IPS DF 4.7 (cell line): ENCODE results near the gene GSS.
A peak's percentile ranks its signal among the peaks of the same experiment; 100 is the strongest.

Source experiments
- DNase-seq: peaks from one replicate; pipeline ENCODE4 v3.0.0-alpha.2; 2013; ENCODE audit warnings: low spot score; ENCODE audit errors: extremely low read depth

GSS gene

DNA sequence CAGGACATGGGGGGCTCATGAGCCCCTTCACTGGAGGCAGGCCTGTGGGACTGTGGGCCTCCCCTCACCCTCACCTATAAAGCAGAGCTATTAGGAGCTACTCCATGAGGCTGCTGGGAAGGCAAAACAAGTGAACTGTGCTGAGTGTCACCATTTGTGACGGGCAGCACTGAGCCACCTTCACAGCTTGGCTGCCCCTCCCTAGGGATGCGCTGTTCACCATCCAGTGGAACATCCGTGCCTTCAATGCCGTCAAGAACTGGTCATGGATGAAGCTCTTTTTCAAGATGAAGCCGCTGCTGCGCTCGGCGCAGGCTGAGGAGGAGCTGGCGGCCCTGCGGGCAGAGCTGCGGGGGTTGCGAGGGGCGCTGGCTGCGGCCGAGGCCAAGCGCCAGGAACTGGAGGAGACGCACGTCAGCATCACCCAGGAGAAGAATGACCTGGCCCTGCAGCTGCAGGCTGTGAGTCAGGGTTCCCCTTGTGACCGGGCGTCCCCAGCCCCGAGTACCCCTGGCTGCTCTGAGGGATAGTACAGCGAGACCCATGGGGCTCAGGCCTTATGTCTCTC is 38.4 kb upstream of the GSS start:
- DNase-seq = no peak

DNA sequence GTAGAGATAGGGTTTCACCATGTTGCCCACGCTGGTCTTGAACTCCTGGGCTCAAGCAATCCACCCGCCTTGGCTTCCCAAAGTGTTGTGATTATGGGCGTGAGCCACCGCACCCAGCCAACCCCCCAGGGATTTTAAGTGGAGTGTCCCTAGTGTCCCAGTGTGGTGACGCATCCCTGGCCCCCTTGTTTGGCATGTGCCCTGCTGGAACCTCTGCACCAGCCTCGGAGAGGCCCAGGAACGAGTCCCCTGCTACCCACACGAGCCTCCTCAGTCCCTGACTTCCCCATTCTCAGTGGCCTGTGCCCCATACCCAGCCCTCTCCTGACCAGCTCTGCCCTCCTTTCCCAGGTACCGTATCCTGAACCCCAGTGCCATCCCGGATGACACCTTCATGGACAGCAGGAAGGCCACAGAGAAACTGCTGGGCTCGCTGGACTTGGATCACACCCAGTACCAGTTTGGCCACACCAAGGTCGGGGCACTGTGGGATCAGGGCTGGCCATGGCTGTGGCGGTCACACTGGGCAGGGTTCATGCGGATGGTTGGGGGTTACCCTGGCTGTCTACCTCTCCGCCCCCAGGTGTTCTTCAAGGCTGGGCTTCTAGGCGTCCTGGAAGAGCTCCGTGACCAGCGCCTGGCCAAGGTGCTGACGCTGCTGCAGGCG is 37.3 kb upstream of the GSS start:
- no peak for DNase-seq

DNA sequence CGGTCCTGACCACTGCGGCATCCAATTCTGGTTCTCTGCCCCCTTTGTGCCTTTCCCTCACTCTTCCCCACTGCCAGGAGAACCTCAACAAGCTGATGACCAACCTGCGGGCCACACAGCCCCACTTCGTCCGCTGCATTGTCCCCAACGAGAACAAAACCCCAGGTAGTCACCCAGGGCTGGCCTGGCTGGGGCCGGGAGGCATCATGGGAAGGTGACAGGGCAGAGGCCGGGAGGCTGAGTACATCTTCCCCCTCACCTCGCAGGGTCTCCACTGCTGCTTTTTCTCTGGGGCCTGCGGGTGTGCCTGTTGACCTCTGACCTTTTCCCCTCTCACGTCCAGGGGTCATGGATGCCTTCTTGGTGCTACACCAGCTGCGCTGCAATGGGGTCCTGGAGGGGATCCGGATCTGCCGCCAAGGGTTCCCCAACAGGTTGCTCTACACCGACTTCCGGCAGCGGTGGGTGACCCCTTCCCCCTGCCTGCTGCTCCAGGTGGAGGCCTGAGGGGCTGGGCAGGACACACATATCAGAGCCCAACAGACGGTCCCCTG is 35.1 kb upstream of the GSS start:
- no peak for DNase-seq

DNA sequence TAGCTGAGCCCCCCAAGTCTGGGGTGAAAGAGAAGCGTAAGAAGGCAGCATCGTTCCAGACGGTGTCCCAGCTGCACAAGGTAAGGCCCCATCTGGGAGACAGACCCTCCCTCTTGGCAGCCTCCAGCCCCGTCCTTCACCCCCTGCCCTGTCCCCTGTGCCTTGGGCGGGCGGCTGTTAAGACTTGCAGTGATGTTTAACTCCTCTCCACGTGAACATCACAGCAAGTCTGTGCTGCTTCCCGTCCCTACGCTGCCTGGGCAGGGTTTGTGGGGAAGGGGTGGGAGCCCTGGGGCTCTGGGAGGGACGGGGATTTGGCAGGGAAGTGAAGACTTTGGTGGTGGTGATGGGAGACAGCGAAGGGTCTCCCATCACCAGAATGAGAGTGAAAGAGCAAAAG is 34.6 kb upstream of the GSS start:
- no peak for DNase-seq

DNA sequence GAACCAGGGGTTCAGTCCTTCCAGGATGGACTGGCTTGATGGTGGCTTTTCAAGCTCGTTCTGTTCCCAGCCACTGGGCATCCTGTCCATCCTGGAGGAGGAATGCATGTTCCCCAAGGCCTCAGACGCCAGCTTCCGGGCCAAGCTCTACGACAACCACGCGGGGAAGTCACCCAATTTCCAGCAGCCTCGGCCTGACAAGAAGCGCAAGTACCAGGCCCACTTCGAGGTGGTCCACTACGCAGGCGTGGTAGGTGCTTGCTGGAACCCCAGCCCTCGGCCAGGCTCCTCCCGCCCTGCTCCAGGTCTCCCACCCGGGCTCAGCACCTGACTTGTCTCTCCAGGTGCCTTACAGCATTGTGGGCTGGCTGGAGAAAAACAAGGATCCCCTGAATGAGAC is 34.1 kb upstream of the GSS start:
- no peak for DNase-seq

DNA sequence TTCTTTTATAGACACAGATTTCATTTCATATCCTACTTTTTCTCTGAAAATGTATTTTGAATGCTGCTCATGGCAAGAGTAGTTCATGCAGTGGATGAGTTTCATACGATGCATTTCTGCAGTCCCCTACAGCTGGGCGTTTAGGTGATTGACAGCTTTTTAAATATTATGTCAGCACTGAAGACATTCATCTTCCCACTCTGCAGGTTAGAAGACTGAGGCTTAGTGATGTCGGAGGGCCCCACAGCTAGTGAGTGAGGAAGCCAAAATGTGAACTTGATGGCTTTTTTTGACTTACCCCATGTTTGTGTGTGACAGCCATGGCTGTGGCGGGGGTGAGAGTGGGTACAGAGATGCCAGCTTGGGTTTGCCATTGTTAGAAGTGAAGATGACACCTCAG is 33.5 kb upstream of the GSS start:
- no peak for DNase-seq

DNA sequence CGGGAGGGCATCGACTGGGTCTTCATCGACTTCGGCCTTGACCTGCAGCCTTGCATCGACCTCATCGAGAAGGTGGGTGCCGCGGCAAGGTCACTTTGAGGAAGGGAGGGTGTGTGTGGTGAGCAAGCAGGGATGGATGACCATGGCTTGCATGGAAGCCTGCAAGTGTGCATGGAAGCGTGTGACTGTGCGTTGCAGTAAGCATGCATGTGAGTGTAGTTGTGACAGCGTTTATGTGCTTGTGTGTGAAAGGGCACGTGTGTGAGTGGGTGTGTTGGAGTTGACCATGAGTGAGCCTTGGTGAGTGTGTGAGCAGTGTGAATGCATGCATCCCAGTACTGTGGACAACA is 32.6 kb upstream of the GSS start:
- DNase-seq = no peak

DNA sequence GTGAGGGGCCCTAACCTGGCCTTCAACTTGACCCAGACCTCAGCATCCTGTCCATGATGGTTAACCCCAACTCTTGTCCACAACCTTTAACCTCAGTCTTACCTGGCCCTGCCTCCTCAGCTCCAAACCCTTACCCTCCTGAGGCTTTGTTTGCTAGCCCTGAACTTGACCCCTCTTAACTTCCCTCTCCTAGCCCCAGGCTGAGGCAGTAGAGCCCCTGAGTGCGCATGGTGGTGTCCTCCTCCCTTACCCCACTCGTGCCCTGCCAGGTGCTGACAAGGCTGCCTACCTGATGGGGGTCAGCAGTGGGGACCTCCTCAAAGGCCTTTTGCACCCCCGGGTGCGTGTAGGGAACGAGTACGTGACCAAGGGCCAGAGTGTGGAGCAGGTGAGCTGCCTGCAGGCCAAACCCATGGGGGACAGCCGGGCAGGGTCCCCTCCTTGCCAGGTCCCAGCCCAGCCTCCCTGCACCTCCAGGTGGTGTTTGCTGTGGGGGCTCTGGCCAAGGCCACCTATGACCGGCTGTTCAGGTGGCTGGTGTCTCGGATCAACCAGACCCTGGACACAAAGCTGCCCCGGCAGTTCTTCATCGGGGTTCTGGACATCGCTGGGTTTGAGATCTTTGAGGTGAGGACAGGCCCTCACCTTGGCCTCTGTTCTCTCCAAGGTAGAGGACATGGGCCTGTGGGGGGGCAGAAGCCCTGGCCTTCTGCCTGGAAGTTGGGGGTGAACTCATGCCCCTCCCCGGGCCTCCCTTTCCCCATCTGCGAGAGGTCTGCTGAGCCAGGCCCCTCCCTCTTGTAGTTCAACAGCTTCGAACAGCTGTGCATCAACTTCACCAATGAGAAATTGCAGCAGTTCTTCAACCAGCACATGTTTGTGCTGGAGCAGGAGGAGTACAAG is 31.9 kb upstream of the GSS start:
- DNase-seq = no peak

DNA sequence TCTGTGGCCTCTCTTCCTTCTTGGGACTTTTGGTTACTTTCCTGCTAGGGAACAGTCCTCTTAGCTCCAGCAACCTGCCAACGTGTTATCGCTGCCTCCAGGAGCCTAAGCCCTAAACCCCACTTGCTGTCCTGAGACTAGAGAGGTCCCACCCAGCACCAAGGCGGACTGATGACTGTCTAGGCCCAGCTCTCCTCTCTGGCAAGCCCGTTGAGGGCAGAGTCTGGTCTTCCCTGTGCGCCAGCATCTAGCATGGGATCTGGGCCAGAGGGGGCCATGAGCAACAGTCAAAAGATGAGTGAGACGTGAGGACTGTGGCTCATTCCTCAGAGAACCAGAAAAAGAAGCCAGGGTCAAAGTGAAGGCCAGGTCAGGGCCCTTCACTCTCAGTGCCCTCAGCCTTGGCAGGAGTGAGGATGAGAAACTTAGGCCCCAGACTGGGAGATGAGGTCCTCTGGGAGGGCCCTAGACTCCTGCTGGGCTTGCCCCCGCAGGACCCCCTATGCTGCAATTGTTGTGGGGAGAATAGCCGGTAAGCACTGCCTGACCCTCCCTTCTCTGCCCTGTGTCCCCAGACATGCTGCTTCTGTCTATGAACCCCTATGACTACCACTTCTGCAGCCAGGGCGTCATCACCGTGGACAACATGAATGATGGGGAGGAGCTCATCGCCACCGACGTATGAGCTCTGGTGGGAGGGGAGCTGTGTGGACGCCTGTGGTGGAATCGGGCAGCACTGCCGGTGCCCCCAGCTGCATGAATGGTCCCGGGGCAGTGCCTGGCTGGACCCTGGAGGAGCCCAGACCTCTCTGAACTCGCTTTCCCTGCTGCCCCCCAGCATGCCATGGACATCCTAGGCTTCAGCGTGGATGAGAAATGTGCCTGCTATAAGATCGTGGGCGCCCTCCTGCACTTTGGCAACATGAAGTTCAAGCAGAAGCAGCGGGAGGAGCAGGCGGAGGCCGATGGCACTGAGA is 31.0 kb upstream of the GSS start:
- DNase-seq = no peak

DNA sequence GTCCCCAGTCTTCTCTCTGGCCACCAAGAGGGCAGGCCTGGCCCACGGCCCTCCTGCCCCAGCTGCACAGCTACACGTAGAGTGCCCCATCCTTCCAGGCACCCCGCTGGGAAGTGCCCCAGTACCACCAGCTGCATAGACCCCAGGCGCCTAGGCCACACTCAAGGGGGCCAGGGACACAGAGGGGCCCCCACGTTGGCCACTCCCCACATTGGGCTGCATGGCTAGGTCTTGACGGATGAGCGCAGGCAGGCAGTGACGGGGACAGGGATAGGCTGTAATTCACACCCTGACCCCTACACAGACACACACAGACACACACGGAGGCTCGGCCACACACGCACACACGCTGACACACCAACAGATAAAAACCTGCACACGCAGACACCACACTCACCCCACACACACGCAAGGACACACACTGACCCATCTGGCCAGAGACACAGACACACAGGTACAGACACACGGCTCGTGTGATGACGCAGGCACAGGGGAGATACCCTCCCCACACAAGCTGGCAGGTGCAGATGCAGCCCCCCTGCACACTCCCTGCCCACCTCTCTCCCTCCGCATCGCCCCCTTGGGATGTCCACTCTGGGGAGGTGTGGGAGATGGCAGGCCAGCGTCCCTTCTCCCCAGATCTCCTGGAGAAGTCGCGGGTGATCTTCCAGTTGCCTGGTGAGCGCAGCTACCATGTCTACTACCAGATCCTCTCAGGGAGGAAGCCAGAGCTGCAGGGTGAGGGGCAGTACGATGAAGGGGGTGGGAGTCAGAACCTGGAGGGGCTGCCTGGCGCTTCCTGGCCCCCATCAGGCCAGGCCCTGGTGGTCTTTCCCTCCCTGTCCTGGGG is 30.1 kb upstream of the GSS start:
- no peak for DNase-seq

DNA sequence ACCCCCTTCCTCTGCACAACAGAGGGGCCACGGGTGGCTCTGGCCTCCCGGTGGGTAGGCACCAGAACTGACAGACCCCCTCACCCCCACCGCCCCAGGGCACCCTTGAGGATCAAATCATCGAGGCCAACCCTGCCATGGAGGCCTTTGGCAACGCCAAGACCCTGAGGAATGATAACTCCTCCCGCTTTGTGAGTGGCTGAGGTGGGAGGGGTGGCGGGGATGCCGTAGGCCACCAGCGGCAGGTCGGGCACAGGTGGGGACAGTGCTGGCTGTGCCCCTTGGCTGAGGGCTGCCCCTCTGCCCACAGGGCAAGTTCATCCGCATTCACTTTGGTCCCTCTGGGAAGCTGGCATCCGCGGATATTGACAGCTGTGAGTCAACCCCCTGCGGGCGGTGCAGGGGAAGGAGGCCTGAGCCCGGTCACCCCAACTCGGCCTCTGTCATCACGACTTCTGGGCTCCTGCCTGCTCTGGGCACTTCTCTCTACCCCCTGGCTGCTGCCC is 29.2 kb upstream of the GSS start:
- no peak for DNase-seq

DNA sequence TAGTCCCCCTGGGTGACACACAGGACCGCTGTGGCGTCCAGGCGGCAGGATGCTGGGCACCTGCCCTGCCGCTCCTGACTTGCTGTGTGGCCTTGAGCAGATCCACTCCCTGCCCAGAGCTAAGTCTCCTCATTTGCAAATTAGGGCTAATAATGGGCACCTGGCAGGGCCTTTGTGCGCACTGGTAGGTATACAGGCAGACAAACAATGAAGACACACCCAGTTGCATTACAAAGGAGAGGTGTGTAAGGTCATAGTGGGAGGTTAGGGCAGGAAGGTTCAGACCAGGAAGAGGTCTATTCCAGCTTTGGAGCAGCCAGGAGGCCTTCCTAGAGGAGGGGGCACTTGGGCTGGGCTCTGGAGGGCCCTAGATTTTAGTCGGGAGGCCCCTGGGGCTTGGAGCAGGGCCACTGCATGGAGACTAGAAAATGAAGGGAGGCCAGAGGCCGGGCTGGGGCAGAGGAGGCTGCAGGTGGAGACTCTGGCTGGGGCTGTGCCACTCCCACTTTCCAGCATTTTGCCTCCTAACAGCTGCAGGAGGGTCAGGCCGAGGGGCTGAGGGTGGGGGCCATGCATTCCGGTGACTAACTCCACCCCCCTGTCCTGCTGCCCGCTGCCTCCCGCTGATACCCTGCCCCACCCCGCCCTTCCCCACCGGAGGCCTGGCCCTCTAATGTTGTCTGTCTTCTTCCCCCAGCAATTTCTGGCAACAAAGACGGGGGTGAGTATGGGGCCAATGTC is 28.6 kb upstream of the GSS start:
- DNase-seq = peak; percentile 44

DNA sequence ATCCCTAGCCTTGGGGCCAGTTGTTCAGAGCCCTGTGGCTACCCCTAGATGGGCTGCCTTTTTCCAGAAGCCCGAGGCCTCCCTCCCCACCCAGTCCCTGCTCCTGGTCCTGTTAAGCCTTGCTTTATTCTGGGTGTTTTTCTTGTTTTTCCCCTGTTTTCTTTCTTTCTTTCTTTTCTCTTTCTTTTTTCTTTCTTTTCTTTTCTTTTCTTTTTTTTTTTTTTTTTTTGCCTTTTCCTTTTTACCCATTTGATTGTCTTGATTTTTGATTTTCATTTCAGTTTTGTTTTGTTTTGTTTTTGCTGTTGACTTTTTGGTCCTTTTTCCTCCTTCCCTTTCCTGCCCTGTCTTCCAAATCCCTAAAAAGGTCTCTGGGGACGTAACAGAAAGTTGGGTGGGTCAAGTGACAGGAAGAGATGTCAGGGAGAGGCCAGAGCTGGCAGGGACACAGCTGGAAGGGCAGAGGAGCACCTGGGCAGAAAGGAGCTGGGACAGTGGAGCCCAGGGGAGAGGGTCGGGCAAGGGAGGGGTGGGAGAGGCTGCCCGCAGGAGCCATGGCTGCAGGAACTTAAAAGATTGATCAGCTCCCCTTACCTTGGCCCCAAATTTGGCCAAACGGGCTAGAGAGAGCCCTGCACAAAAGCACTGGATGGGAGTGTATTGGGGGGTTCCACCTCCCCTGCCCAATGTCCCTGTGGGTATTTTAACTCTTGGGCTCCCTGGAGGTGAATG is 27.6 kb upstream of the GSS start:
- no peak for DNase-seq

DNA sequence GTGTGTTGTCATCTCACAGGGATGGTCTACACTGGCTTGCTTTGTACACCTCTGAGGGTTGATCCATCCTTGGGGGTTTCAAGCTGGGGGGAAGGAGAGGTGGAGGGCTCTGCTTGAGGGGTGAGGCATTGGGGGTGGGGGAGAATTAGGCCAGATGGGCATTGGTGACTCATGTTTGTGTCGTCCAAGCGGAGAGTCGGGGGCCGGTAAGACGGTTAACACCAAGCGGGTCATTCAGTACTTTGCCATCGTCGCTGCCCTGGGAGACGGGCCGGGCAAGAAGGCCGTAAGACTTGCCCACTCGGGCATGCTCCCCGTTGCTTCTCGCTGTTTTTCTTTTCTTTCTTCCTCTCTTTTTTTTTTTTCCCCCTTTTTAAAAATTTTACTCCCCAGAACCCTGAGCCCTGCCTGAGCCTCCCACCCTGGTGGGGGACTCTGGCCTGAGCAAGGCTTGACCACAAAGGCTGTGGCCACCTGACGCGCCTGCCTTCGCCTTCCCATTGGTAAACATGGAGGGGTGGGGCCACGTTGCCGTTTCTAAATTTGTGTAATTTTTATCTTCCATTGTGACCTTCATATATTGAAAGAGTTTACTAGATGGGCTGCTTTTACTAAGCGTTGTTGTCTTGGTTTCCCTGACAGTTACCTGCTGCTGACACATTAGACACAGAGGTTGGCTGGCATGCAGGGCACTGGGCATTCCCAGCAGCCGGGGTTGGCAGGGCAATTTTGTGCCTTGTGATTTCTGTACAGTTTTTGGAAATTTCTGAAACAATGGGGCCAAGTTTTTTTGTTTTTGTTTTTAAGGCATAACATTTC is 26.9 kb upstream of the GSS start:
- no peak for DNase-seq

DNA sequence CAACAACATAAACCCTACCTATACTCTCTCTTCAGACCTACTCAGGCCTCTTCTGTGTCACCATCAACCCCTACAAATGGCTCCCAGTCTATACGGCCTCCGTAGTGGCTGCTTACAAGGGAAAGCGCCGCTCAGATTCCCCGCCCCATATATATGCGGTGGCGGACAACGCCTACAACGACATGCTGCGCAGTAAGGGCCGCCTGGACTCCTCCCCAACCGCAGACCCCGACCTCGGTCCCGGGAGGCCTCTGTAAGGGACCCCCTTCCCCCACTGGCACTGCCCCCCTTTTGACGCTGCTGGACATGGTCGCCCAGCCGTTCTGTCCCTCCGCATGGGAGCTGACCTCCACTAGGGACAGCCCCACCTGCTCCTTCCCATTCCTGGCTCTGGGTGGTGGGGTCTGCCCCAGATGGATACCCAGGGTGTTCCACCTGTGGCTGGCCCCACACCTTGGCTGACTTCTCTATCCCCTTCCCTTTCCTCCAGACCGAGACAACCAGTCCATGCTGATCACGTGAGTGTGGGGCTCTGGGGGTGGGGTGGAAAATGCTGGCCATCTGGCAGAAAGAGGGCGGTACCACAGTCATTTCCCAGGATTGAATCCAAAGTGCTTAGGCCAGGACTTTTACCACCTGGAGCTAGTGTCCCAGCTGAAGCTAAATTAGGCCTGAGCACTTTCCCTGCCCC is 25.1 kb upstream of the GSS start:
- DNase-seq = no peak

DNA sequence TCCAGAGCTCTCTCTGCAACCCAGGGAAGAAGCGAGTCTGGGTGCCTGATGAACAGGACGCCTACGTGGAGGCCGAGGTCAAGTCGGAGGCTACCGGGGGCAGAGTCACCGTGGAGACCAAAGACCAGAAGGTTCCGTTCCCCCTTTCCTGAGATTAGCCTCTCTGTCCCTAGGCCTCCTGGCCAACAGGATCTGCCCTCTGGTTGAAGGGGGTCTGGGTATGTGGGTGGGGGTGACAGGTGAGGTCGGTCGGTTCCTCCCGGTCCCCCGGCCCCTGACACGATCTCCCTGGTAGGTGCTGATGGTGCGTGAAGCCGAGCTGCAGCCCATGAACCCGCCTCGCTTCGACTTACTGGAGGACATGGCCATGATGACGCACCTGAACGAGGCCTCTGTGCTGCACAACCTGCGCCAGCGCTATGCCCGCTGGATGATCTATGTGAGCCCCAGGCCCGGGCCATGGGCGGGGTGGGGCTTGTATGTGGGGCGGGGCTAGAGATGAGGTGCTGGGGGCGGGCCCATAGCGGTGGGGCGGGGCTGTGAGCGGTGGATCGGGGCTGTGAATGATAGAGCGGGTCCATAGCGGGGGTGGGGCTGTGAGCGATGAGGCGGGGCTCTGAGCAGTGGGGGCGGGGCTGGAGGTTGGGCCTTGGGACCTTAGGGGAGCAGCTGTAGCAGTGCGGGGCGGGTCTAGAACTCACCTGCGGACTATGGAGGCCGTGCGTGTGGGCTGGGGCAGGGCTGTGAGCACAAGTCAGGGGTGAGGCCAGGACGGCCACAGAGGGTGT is 24.0 kb upstream of the GSS start:
- peak; percentile 30 for DNase-seq
